ENCODE measurements around the gene C22orf15. TPM values are rescaled to one million over a fixed set of nuclear protein-coding genes. Genes with fewer than 3 reads are reported as not detected.

Gene C22orf15
- total RNA-seq, 2 experiments from 2014 or later = 0.86 to 1.7 TPM

GRCh38 chr22:23716811-23717801 lies 45.7 kb upstream of the C22orf15 start:
- no peaks in the 10 kb centered on the region for H3K9me3 ChIP-seq (ENCODE audit: low read length)
- TSS peak; percentile 39 for BruUV-seq (replicated peaks)
- intact Hi-C loops (cut with micrococcal nuclease; ENCODE audit: unreplicated experiment) = loop anchor here (1.0 kb wide), 2 partner anchors 34 to 49 kb away; partner anchors contain the start of gene ZNF70

DNA sequence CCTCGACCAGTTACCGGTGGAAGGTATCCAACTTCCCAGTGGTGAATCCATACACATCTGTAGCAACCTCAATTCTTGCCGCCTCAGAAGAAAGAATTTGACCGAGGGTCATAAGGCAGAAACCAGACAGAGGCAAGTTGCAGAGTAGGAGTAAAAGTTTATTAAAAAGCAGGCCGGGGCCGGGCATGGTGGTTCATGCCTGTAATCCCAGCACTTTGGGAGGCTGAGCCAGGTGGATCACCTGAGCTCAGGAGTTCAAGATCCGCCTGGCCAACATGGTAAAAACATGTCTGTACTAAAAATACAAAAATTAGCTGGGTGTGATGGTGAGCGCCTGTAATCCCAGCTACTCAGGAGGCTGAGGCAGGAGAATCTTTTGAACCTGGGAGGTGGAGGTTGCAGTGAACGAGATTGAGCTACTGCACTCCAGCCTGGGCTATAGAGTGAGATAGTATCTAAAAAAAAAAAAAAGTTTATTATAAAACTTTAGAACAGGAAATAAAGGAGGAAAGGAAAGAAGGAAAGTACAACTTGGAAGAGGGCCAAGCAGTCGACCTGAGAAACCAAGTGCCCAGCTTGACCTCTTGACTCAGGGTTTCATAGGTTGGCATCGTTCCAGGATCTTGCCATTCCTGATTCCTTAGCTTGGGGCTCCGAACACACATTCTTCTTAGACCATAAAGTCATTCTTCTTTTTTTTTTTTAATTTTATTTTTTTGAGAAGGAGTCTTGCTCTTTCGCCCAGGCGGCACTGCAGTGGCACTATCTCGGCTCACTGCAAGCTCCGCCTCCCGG lies 44.2 kb upstream of the C22orf15 start:
- Histone ChIP-seq H3K4me3 (ENCODE audit: low read depth, low read length, poor library complexity, severe bottlenecking) (no peak overlapping the region), H3K79me2 (ENCODE audit: insufficient read depth, low read depth, low read length) (peaks cover 13% of the 10 kb centered on the region; the same call in 1 of the 2 replicates), H3K9me2 (ENCODE audit: insufficient read depth, low read length) (no peaks in the 10 kb centered on the region), H3K4me2 (ENCODE audit: low read length) (no peak overlapping the region), H4K20me1 (ENCODE audit: insufficient read depth, low read length) (no peaks in the 10 kb centered on the region), H3K36me3 (ENCODE audit: insufficient read depth, low read length) (peaks cover 9% of the 10 kb centered on the region; the same call in 1 of the 2 replicates), H3K27ac (ENCODE audit: low read depth, low read length, poor library complexity, severe bottlenecking) (no peak overlapping the region), H3K9me3 (ENCODE audit: low read length) (no peaks in the 10 kb centered on the region), H3K4me1 (ENCODE audit: insufficient read depth, low read length, poor library complexity, severe bottlenecking) (peaks cover 15% of the 10 kb centered on the region), H2AFZ (ENCODE audit: low read length) (no peak overlapping the region)
- ChIA-PET CTCF (ENCODE audit: unreplicated experiment) (no interaction called here), POLR2A (interaction anchor here (0.6 kb wide), 1 partner anchor 138 kb away, joined by 3 read pairs; the partner anchor contains the start of gene IGLL1)
- TF ChIP-seq, protein P1, sequence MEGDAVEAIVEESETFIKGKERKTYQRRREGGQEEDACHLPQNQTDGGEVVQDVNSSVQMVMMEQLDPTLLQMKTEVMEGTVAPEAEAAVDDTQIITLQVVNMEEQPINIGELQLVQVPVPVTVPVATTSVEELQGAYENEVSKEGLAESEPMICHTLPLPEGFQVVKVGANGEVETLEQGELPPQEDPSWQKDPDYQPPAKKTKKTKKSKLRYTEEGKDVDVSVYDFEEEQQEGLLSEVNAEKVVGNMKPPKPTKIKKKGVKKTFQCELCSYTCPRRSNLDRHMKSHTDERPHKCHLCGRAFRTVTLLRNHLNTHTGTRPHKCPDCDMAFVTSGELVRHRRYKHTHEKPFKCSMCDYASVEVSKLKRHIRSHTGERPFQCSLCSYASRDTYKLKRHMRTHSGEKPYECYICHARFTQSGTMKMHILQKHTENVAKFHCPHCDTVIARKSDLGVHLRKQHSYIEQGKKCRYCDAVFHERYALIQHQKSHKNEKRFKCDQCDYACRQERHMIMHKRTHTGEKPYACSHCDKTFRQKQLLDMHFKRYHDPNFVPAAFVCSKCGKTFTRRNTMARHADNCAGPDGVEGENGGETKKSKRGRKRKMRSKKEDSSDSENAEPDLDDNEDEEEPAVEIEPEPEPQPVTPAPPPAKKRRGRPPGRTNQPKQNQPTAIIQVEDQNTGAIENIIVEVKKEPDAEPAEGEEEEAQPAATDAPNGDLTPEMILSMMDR (conservative IDR thresholded peaks at IDR 0.05; ENCODE audit: low read length) = no peak
- TF ChIP-seq EZH2phosphoT487 (IDR thresholded peaks at IDR 0.05; ENCODE audit: borderline replicate concordance, low read depth, low read length) = no peak
- no TSS peak for BruUV-seq (replicated peaks)
- intact Hi-C loops (cut with micrococcal nuclease; ENCODE audit: unreplicated experiment) = no loop called here
- DNase-seq (ENCODE audit: low spot score) = no peak

More at GRCh38 chr22:23716811-23717801, 45.7 kb upstream of the C22orf15 start:
- DNase-seq (ENCODE audit: low spot score) = peak; percentile 94
- Histone ChIP-seq H3K4me3 (ENCODE audit: low read depth, low read length, poor library complexity, severe bottlenecking) (peak overlapping the region; percentile 79), H3K36me3 (ENCODE audit: insufficient read depth, low read length) (peaks cover 18% of the 10 kb centered on the region; the same call in 1 of the 2 replicates), H3K79me2 (ENCODE audit: insufficient read depth, low read depth, low read length) (peaks cover 13% of the 10 kb centered on the region; the same call in 1 of the 2 replicates), H3K4me1 (ENCODE audit: insufficient read depth, low read length, poor library complexity, severe bottlenecking) (peaks cover 15% of the 10 kb centered on the region), H3K4me2 (ENCODE audit: low read length) (peak overlapping the region; percentile 80), H4K20me1 (ENCODE audit: insufficient read depth, low read length) (no peaks in the 10 kb centered on the region), H2AFZ (ENCODE audit: low read length) (peak overlapping the region; percentile 90), H3K9me2 (ENCODE audit: insufficient read depth, low read length) (no peaks in the 10 kb centered on the region), H3K27ac (ENCODE audit: low read depth, low read length, poor library complexity, severe bottlenecking) (peak overlapping the region; percentile 38)
- TF ChIP-seq EZH2phosphoT487 (IDR thresholded peaks at IDR 0.05; ENCODE audit: borderline replicate concordance, low read depth, low read length) = no peak
- TF ChIP-seq, protein P1 (conservative IDR thresholded peaks at IDR 0.05; ENCODE audit: low read length) = no peak
- CTCF ChIA-PET (ENCODE audit: unreplicated experiment) = interaction anchor here (0.5 to 0.7 kb wide), 2 partner anchors 103 to 129 kb away, joined by 3 read pairs; no protein-coding TSS in a partner anchor
- POLR2A ChIA-PET = interaction anchor here (0.5 kb wide), 1 partner anchor 10 kb away, joined by 3 read pairs; no protein-coding TSS in a partner anchor
